Measurements from ENCODE around the gene PAX1. TPM values are rescaled to one million over a fixed set of nuclear protein-coding genes. Genes with fewer than 3 reads are reported as not detected.

Gene PAX1
- polyA plus RNA-seq, 4 donors = 0.11 to 0.21 TPM; not detected in 2

- DNase-seq (ENCODE audit: low read depth in 4 of 4, low spot score in 2 of 4) = peak in 3 of 4 donors; percentile 65 to 82 (median 77)
These were observed 2.7 kb upstream of the PAX1 start for GRCh38 chr20:21702553-21703470.

DNA sequence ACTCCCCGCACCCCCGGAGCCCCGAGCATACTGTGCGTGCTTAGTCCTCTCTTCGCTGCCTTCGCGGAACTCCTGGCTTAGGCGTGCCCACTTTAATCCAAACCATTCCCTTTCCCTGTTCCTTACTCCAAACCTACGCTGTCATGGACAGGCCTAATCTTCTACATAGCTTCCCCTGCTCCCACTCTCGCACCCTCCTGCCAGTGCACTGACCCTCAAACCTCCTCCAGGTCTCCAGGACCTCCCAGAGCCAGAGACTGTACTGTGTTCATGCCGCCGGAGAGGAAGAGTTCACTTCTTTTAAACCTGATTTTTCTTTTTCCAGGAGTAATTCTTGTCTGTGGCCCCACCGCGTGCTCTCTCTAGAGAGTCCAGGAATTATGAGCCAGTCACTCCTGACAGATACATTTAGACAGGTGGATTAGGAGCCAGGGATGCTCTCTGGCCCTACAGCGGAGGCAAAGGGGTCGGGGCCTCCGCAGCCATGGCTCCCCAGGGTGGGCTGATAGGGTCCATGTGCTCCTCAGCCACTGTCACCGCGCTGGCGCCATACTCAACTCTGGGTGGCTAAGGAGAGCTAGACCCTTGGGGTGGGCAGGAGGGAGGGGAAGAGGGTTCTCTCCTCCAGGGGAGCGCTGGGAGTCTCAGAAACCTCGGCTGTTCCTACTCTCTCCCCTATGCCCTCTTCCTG is 1.6 kb upstream of the PAX1 start:
- no peak for DNase-seq (ENCODE audit: low read depth in 4 of 4, low spot score in 2 of 4)

- DNase-seq (ENCODE audit: low read depth in 4 of 4, low spot score in 2 of 4) = no peak
These were observed 767 bp upstream of the PAX1 start for GRCh38 chr20:21704408-21705385.

DNA sequence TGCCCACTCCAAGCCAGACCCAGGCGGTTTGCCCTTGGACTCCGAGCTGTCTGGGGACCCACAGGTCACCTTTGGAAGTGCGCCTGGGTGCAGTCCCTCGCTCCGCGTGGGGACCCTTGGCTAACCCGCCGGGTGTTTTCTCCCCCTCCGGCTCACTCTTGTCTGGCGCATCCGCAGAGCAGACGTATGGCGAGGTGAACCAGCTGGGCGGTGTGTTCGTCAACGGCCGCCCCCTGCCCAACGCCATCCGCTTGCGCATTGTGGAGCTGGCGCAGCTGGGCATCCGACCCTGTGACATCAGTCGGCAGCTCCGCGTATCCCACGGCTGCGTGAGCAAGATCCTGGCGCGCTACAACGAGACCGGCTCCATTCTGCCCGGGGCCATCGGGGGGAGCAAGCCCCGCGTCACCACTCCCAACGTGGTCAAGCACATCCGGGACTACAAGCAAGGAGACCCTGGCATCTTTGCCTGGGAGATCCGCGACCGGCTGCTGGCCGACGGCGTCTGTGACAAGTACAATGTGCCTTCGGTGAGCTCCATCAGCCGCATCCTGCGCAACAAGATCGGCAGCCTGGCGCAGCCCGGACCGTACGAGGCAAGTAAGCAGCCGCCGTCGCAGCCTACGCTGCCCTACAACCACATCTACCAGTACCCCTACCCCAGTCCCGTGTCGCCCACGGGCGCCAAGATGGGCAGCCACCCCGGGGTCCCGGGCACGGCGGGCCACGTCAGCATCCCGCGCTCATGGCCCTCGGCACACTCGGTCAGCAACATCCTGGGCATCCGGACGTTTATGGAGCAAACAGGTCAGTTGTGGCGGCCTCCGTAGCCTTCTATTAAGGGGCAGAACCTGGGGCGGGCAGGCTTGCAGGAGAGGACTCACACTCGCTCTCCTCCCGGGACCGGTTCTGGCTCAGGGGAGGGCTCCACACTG is 1.1 kb downstream of the PAX1 start:
- no peak for DNase-seq (ENCODE audit: low read depth in 4 of 4, low spot score in 2 of 4)

DNA sequence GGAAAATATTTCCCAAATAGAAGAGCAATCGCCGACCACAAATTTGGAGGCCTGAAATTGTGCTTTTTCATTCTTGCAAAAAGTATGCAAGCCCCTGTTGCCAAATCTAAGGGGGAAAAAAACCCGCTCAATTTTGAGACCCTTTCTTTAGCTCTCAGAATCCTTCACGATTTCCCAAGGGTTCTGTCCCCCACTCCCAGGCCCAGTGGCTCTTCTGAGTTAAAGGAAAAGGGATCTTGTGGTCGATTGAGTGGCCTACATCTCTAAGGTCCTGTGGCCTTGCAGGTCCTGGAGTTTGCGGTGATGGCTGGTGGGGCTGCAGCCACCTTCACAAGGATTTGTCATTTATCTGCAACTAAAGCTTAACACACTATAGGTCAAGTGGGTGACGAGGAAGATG is 1.8 kb downstream of the PAX1 start:
- DNase-seq (ENCODE audit: low read depth in 4 of 4, low spot score in 2 of 4) = no peak

DNA sequence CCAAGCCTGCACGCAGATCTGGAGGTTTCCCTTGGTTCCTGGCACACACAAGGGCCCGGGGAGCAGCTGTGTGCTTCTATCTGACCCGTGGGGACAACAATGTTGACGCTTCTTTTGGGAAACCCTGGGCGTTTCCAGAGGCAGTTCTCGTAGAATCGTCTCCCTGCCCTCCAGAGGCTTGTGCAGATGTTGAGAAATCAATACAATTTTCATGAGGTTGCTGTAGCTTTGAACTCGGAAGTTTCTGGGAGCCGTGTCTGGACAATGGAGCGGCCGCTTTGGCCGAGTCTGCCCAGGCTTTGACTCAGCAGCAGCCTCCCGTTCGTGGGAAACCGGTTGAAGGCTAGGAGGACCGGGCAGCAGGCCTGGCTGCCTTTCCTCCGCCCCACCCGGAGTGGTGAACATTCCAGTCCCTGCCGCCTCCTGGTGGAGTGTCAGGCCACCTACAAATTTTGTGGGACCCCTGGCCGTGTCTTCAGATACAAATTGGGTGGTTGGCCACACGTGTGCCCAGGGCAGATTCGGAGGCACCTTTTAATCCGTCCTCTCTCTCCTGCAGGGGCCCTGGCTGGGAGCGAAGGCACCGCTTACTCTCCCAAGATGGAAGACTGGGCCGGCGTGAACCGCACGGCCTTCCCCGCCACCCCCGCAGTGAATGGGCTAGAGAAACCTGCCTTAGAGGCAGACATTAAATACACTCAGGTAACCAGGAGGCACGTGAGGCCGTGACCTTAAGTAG is 2.7 kb downstream of the PAX1 start:
- no peak for DNase-seq (ENCODE audit: low read depth in 4 of 4, low spot score in 2 of 4)

DNA sequence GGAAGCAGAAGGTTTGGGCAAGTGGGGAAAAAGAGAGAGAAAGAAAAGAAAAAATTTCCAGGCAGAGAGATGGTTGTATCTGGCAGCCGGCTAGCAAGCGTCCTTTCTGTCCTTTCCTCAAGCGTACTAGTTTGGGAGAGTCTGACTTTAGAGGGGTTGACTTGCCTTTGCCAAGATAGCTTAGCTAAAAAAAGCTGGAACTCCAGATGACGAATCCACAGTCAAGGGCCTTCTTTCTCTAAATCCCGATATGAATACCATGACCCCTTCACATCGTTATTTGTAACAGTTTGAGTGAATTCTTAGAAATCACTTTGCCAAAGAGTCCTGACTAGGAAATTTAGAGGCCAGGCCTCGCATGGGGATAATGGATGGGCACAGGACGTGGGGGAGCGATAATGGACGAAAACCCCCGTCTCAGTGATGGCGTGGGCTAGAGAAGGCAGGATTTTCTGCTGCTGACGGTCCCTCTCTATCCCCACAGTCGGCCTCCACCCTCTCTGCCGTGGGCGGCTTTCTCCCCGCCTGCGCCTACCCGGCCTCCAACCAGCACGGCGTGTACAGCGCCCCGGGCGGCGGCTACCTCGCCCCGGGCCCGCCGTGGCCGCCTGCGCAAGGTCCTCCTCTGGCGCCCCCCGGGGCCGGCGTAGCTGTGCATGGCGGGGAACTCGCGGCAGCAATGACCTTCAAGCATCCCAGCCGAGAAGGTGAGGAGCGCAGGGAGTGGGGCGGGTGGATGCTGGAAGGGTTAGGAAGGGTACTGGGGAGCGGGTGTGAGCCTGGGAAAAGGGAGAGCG is 3.5 kb downstream of the PAX1 start:
- DNase-seq (ENCODE audit: low read depth in 4 of 4, low spot score in 2 of 4) = no peak

DNA sequence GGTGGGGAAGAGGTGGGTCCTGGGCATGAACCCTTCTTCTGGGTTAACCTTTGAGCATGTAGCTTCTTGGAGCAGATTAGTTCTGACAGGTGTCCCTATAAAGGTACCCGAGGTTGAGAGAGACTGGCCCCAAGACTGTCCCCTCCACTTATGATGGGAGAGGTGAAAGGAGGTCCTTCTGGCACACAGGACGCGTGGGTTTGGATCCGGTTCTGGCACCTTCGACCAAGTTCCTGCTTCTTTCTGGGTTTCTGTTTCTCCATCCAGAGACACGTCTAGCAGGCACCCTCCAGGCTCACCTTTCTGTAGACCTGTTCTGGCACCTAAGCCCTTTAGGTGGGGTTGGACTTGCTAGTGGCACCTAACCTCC is 4.1 kb downstream of the PAX1 start:
- no peak for DNase-seq (ENCODE audit: low read depth in 4 of 4, low spot score in 2 of 4)

- no peak for DNase-seq (ENCODE audit: low read depth in 4 of 4, low spot score in 2 of 4)
These were observed 4.9 kb downstream of the PAX1 start for GRCh38 chr20:21710341-21710740.

- no peak for DNase-seq (ENCODE audit: low read depth in 4 of 4, low spot score in 2 of 4)
These were observed 5.5 kb downstream of the PAX1 start for GRCh38 chr20:21710863-21711431.

DNA sequence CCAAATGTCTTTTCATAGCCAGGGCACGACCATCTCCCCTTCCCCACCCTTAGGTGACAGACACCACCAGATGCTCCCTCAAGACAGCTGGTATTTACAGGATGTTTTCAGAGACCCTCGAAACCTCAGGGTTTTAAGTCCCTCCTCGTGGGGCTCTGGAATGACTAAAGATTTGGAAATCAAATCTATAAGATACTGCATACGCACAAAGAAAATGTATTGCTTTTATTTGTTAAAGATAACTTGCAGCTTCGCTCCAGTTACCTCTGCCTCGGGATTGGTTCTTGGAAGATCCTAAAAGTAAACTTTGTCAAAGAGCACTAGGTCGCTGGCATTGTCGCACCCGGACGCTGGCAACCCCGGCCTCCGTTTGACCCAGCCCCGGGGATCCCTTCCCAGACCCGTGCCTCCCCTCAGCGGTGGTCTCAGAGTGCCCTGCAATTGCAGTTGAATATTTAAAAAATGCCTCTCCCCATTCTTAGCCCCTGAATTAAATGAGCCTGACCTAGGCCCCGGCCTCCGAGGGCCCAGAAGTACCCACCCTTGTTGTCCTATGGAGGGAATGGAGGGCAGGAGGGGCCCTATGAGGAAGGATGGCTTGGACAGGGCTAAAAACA is 7.1 kb downstream of the PAX1 start:
- DNase-seq (ENCODE audit: low read depth in 4 of 4, low spot score in 2 of 4) = no peak

DNA sequence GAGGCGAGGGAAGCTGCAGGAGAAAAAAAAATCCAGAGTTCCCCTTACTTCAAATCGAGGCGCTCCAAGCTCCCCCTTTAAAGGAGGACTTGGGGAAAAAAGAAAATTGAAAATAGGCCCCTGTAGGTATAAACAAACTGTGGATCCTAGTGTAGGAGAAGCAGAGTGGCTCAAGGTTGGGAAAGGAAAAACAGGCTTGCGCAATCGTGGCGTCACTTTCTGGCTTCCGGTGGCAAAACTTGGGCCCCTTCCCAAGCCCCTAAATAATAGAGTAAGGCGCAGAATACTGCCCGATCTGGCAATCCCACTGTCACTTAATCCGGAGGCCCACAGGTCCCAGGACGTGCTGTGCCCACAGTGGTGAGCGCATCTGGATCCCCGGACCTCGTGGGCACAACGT is 8.0 kb downstream of the PAX1 start:
- no peak for DNase-seq (ENCODE audit: low read depth in 4 of 4, low spot score in 2 of 4)

DNA sequence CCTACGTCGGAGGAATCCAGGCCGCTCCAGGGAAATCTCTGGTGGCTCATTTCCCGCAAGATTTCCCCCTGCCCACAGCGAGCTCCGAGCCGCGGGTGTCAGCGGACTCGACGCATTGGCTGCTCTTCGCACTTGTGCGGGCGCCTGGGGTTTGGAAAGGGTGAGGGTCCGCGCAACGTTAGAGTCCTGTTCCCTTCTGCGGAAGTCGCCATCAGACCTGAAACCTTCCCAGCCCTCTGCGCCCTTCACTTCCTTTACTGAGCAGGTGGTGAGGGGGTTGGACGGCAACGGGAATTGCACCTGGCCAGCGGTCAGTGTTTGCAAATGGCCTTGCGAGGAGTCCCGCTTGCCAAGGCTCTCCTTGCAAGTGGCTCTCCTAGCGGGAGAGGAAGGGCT is 8.4 kb downstream of the PAX1 start:
- no peak for DNase-seq (ENCODE audit: low read depth in 4 of 4, low spot score in 2 of 4)

DNA sequence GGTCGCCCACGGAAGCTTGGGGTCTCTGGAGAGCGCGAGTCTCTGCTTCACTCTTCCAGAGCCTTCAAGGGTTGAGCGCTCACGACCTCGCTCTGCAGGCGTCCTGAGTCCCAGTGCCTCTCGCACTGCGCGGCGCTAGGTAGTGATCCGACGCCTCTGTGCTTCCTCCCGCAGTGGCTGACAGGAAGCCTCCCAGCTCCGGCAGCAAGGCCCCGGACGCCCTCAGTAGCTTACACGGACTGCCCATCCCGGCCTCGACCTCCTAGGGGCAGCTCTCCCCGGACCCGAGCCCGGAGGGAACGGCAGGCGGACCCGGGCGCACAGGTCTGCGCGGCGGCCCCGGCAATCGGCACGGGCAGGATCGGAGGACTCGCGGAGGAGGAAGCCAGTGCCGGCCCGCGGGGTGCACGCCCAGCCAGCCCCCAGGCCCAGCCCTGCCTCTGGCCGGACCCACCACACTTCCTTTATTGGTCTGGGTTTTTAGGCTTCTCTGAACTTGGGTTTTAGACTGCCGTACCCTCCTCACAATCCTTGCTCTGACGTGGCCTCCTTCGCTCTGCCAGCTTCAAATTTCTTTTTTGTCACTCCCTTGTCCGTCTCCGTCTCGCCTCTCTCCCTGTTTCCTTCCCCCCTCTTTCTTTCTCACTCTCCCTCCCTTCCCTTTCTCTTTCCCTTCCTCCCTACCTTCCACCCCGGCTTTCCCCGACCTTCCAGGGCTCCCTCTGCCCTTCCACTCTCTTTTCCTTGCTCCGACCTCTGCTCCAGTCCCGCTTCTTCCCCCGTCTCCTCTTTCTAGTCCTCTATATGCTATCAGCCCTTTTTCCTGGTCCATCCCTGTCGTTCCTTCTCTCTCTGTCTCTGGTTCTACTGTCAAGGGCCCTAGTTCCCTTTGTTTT is 9.1 kb downstream of the PAX1 start:
- no peak for DNase-seq (ENCODE audit: low read depth in 4 of 4, low spot score in 2 of 4)

- no peak for DNase-seq (ENCODE audit: low read depth in 4 of 4, low spot score in 2 of 4)
These were observed 9.9 kb downstream of the PAX1 start for GRCh38 chr20:21715193-21715881.
